Stimulated activated CD4-positive, alpha-beta T cell treated with anti-CD3 and anti-CD28 coated beads, Interleukin-4, amount 100 ng/mL, for 4 hours (primary cell): Measurements from ENCODE around the gene SPDYE17.
"Not testable (repeated sequence)": the region's sequence is repeated elsewhere in the genome, so short reads cannot be mapped to it uniquely, and the experiment has no call there.

Experiments
- DNase-seq, 2 experiments: peaks; one replicate each; pipeline ENCODE4 v3.0.0-alpha.2; 2020

SPDYE17 gene

GRCh38 chr7:76998285-76998589 lies 33.9 kb downstream of the SPDYE17 start:
- DNase-seq = no peak

DNA sequence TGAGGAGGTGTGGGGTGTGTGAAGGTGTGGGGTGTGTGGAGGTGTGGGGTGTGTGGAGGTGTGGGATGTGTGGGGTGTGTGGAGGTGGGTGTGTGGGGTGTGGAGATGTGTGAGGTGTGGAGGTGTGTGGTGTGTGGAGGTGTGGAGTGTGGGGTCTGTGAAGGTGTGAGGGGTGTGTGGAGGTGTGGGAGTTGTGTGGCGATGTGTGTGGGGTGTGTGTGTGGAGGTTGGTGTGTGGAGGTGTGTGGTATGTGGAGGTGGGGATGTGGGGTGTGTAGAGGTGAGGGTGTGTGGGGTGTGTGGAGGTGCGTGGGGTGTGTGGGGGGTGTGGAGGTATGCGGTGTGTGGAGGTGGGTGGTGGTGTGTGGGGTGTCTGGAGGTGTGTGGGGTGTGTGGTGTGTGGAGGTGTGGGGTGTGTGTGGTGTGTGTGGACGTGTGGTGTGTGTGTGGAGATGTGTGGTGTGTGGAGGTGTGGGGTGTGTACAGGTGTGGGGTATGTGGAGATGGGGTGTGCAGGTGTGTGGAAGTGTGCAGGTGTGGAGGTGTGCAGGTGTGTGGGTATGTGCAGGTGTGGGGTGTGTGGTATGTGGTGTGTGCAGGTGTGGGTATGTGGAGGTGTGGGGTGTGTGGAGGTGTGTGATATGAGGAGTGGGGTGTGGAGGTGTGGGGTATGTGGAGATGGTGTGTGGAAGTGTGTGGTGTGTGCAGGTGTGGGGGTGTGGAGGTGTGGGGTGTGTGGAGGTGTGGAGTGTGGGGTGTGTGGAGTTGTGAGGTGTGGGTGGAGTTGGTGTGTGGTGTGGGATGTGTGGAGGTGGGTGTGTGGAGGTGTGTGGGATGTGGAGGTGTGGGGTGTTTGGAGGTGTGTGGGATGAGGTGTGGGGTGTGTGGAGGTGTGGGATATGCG lies 34.5 kb downstream of the SPDYE17 start:
- DNase-seq = no peak

- DNase-seq = not testable (repeated sequence)
Measured at GRCh38 chr7:76996932-76997331, 35.2 kb downstream of the SPDYE17 start.

GRCh38 chr7:76994286-76994685 lies 37.9 kb downstream of the SPDYE17 start:
- DNase-seq = not testable (repeated sequence)

DNA sequence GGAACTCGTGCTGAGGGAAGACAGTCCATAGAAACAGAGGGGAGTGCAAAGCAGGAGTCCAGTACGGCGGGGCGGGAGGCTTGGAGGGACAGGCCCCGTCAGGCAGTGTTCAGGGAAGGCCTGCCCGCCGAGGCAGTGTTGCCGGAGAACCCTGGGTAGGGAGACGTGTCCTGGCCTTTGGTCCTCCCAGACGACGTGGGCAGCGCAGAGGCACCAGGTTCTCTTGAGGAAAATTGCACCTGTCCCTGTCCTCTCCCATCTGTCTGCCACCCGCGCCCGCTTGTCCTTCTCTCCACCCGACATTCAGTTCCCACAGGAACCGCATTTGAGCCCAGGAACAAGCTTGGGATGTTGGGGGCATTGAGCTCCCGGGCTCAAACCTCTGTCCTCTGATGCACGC lies 38.3 kb downstream of the SPDYE17 start:
- DNase-seq = not testable (repeated sequence)

- DNase-seq = not testable (repeated sequence)
Measured at GRCh38 chr7:76992871-76993270, 39.3 kb downstream of the SPDYE17 start.

- not testable (repeated sequence) for DNase-seq
Measured at GRCh38 chr7:76992204-76992603, 40.0 kb downstream of the SPDYE17 start.

- DNase-seq = not testable (repeated sequence)
Measured at GRCh38 chr7:76990202-76990601, 42.0 kb downstream of the SPDYE17 start.

DNA sequence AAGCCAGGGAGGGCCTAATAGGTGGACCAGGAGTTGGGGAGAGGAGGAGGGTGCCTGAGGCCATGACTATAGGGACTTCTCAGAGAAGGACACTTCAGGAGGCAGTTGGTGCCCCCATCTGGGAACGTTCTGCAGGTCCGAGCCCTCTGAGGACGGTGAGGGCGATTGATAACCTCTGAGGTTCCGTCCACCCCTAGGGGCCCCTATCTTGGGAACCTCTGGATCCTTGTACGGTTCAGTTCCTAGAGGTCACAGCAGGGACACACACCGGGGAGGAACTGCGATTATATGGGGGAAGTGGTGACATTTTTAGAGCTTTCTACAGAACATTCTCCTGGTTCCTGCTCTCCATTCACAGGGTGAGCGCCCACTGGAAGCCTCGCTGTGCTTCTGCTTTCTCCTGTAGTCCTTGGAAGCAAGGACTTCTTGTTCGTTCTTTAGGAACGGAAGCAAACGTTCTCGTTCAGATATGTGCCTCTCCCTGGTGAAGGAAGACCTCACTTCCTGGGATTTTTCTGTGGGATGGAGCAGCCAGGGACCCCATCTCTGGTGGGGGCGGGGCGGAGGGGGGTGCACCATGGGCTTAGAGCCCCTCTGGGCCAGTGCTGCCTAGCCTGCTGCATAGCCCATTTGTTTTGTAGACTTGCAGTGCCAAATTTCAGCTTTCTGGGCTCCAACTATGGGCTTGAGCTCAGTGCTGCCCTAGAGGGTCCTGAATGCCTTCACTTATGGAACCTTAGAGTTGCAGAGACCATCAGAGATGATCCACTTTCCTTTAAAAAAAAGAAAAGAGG lies 46.0 kb downstream of the SPDYE17 start:
- DNase-seq = not testable (repeated sequence)

GRCh38 chr7:76984784-76985136 lies 47.4 kb downstream of the SPDYE17 start:
- DNase-seq = not testable (repeated sequence)

DNA sequence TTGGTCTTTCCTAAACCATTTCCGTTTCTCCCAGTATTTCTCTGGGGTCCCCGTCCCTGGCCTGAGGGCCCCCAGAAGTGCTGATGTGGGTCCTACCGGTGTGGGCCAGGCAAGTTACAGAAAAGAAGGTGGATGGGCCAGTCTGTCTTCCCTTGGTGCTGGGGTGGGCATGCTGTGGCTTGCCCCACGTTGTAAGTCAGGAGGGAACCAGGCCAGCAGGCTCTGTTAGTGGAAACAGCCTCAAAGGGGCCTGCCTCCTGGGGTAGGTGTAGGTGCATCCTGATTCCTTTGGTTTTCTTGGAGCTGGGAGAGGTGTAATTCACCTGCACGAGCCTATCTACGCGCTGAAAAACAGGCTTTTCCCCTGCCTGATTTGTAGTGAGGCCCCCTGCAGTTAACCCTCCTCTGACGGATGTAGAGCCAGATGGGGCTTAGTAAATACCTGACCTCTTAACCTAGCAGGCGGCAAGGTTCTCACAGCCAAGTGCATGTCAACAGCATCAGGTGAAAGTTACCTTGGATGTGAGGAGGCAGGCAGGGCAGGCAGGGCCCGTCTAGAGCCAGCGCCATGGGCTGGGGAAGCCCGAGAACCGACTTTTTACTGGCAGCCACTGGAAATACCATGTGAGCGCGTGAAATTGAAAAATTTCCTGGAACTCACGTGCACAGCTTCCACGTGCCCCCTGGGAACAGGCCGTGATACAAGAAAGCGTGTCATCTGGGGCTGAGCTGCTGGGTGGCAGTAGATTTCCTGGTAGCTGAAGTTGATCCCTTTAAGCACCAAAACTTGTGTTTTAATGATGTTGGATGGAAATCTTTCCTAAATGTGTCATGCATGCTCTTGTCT lies 48.0 kb downstream of the SPDYE17 start:
- DNase-seq = not testable (repeated sequence)

DNA sequence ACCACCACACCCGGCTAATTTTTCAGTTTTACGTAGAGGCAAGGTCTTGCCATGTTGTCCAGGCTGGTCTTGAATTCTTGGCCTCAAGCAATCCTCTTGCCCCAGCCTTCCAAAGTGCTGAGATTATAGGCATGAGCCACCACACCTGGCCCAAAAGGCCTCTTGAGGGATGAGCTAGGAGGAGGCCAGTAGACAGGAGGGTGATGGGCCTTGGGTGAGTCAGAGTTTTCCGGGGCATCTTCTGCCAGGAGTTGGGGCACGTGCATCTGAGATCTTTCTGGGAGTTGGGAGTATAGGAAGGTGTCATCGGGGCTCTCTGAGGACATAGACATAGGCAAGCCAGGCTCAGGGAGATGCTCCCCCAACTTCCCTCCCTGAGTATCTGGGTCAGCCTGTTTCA lies 48.8 kb downstream of the SPDYE17 start:
- DNase-seq = not testable (repeated sequence)

GRCh38 chr7:76982501-76982900 lies 49.7 kb downstream of the SPDYE17 start:
- DNase-seq = not testable (repeated sequence)

- not testable (repeated sequence) for DNase-seq
Measured at GRCh38 chr7:76981187-76981970, 50.8 kb downstream of the SPDYE17 start.

GRCh38 chr7:76980576-76980975 lies 51.6 kb downstream of the SPDYE17 start:
- not testable (repeated sequence) for DNase-seq

- DNase-seq = not testable (repeated sequence)
Measured at GRCh38 chr7:76977761-76978367, 54.3 kb downstream of the SPDYE17 start.

GRCh38 chr7:76974793-76975579 lies 57.2 kb downstream of the SPDYE17 start:
- DNase-seq = not testable (repeated sequence)

GRCh38 chr7:76974336-76974735 lies 57.8 kb downstream of the SPDYE17 start:
- not testable (repeated sequence) for DNase-seq

DNA sequence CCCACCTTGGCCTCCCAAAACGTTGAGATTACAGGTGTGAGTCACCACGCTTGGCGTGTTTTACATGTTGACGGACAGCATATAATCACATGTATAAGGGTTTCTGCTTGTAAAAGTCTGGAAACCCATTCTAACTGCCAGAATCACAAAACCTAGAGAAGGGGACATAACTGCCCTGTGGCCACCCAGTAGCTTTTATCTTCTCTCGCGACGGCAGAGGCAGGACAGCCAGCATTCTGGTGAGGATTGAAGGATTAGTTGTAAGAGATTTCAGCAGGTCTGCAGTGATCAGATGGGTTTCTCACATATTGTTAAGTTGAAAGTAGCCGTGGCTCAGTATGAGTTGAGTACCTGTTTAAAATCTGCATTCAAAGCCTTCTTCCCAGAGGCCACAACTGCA lies 59.8 kb downstream of the SPDYE17 start:
- DNase-seq = not testable (repeated sequence)
